OCI-M2 (cell line): ENCODE results near the gene CCDC91.
"Not testable (repeated sequence)": the region's sequence is repeated elsewhere in the genome, so short reads cannot be mapped to it uniquely, and the experiment has no call there.

Source experiments
- DNase-seq: peaks from one replicate; lab custom pipeline; 2025; ENCODE audit not compliant: unreplicated experiment; lab: John Stamatoyannopoulos, UW

The CCDC91 gene

GRCh38 chr12:28231248-28231647 lies 41.0 kb downstream of the CCDC91 start:
- no peak for DNase-seq

- DNase-seq = no peak
Observed at GRCh38 chr12:28232211-28232928, 42.1 kb downstream of the CCDC91 start.

- DNase-seq = no peak
Observed at GRCh38 chr12:28234444-28234843, 44.2 kb downstream of the CCDC91 start.

GRCh38 chr12:28235015-28235414 lies 44.8 kb downstream of the CCDC91 start:
- no peak for DNase-seq

GRCh38 chr12:28235985-28236384 lies 45.7 kb downstream of the CCDC91 start:
- DNase-seq = no peak

GRCh38 chr12:28237423-28237822 lies 47.2 kb downstream of the CCDC91 start:
- no peak for DNase-seq

GRCh38 chr12:28239918-28240317 lies 49.7 kb downstream of the CCDC91 start:
- DNase-seq = no peak

GRCh38 chr12:28240853-28241252 lies 50.6 kb downstream of the CCDC91 start:
- no peak for DNase-seq

- DNase-seq = no peak
Observed at GRCh38 chr12:28242129-28242495, 51.9 kb downstream of the CCDC91 start.

- DNase-seq = no peak
Observed at GRCh38 chr12:28242496-28243309, 52.4 kb downstream of the CCDC91 start.

- DNase-seq = no peak
Observed at GRCh38 chr12:28243310-28243633, 53.0 kb downstream of the CCDC91 start.

- no peak for DNase-seq
Observed at GRCh38 chr12:28247806-28248205, 57.5 kb downstream of the CCDC91 start.

GRCh38 chr12:28248555-28249145 lies 58.4 kb downstream of the CCDC91 start:
- DNase-seq = no peak

GRCh38 chr12:28253161-28253641 lies 62.9 kb downstream of the CCDC91 start:
- DNase-seq = no peak

GRCh38 chr12:28257411-28257810 lies 67.2 kb downstream of the CCDC91 start:
- no peak for DNase-seq

- no peak for DNase-seq
Observed at GRCh38 chr12:28258998-28259397, 68.7 kb downstream of the CCDC91 start.

GRCh38 chr12:28265435-28266042 lies 75.3 kb downstream of the CCDC91 start:
- DNase-seq = no peak

GRCh38 chr12:28267920-28268607 lies 77.8 kb downstream of the CCDC91 start:
- not testable (repeated sequence) for DNase-seq

- no peak for DNase-seq
Observed at GRCh38 chr12:28268608-28269229, 78.5 kb downstream of the CCDC91 start.

GRCh38 chr12:28269851-28270250 lies 79.6 kb downstream of the CCDC91 start:
- DNase-seq = no peak

GRCh38 chr12:28278499-28278898 lies 88.2 kb downstream of the CCDC91 start:
- no peak for DNase-seq
